RWPE2 (cell line): ENCODE measurements around the gene GPATCH2.

Source experiments
- ATAC-seq: fragments of 200-7000 bp; cut with Tn5 transposase; 3 replicates; pipeline ENCODE4 v1.9.1; 2021; ENCODE audit warnings: low read depth
- DNase-seq: peaks from one replicate; pipeline ENCODE4 v3.0.0-alpha.2; 2020; ENCODE audit warnings: low spot score
- H3K27ac ChIP-seq: fragments of 450-650 bp; 2 replicates; pipeline ENCODE4 v1.5.1; 2017; ENCODE audit warnings: mild to moderate bottlenecking; ENCODE audit not compliant: poor library complexity, severe bottlenecking
- H3K27me3 ChIP-seq: fragments of 250-450 bp; sonication (Bioruptor Pico); 2 replicates; pipeline ENCODE4 v1.5.1; 2021; ENCODE audit warnings: mild to moderate bottlenecking, moderate library complexity; ENCODE audit not compliant: insufficient read depth, poor library complexity, severe bottlenecking
- H3K36me3 ChIP-seq: fragments of 250-450 bp; sonication (Bioruptor Pico); 2 replicates; pipeline ENCODE4 v1.5.1; 2020; ENCODE audit warnings: low read depth, mild to moderate bottlenecking, moderate library complexity
- H3K4me1 ChIP-seq: fragments of 250-450 bp; sonication (Bioruptor Pico); 2 replicates; pipeline ENCODE4 v1.5.1; 2021; ENCODE audit warnings: mild to moderate bottlenecking, moderate library complexity; ENCODE audit not compliant: insufficient read depth, poor library complexity, severe bottlenecking
- H3K4me3 ChIP-seq: fragments of 250-450 bp; sonication (Bioruptor Pico); 2 replicates; pipeline ENCODE4 v1.5.1; 2021; ENCODE audit warnings: mild to moderate bottlenecking, moderate library complexity; ENCODE audit not compliant: severe bottlenecking
- H3K9me3 ChIP-seq: fragments of 250-450 bp; sonication (Bioruptor Pico); 2 replicates; pipeline ENCODE4 v1.5.1; 2021; ENCODE audit warnings: mild to moderate bottlenecking, moderate library complexity; ENCODE audit not compliant: severe bottlenecking
- CTCF ChIP-seq: fragments of 450-650 bp; IDR thresholded peaks from one replicate; pipeline ENCODE4 v1.5.1; 2017; ENCODE audit warnings: mild to moderate bottlenecking, moderate library complexity; ENCODE audit not compliant: poor library complexity, severe bottlenecking

Gene GPATCH2

GRCh38 chr1:217498209-217498608, 132.7 kb downstream of the GPATCH2 start:
- Histone ChIP-seq H3K9me3 (no peaks in the 10 kb centered on the region), H3K4me3 (no peak overlapping the region), H3K4me1 (peaks cover 4% of the 10 kb centered on the region), H3K36me3 (no peaks in the 10 kb centered on the region), H3K27me3 (no peaks in the 10 kb centered on the region), H3K27ac (no peak overlapping the region)
- ATAC-seq (no peak), DNase-seq (no peak)
- no peak for TF ChIP-seq CTCF

- no peak for ATAC-seq
- DNase-seq = no peak
- Histone ChIP-seq H3K4me1 (peaks cover 4% of the 10 kb centered on the region), H3K9me3 (no peaks in the 10 kb centered on the region), H3K27me3 (no peaks in the 10 kb centered on the region), H3K4me3 (no peak overlapping the region), H3K36me3 (no peaks in the 10 kb centered on the region), H3K27ac (no peak overlapping the region)
- TF ChIP-seq CTCF = no peak
Observed at GRCh38 chr1:217495249-217495648, 135.6 kb downstream of the GPATCH2 start.

GRCh38 chr1:217494767-217495166, 136.1 kb downstream of the GPATCH2 start:
- H3K27me3 ChIP-seq = no peaks in the 10 kb centered on the region
- DNase-seq = no peak
- H3K4me1 ChIP-seq = peaks cover 4% of the 10 kb centered on the region
- H3K9me3 ChIP-seq = no peaks in the 10 kb centered on the region
- H3K27ac ChIP-seq = no peak overlapping the region
- H3K4me3 ChIP-seq = no peak overlapping the region
- TF ChIP-seq CTCF = no peak
- ATAC-seq = no peak
- H3K36me3 ChIP-seq = no peaks in the 10 kb centered on the region

GRCh38 chr1:217493290-217493689, 137.6 kb downstream of the GPATCH2 start:
- no peak for TF ChIP-seq CTCF
- Histone ChIP-seq H3K9me3 (no peaks in the 10 kb centered on the region), H3K4me3 (no peak overlapping the region), H3K36me3 (no peaks in the 10 kb centered on the region), H3K27ac (no peak overlapping the region), H3K27me3 (no peaks in the 10 kb centered on the region), H3K4me1 (peaks cover 4% of the 10 kb centered on the region)
- no peak for DNase-seq
- no peak; the same call in 2 of the 3 replicates for ATAC-seq

GRCh38 chr1:217484871-217485270, 146.0 kb downstream of the GPATCH2 start:
- Histone ChIP-seq H3K4me1 (no peaks in the 10 kb centered on the region), H3K9me3 (no peaks in the 10 kb centered on the region), H3K27ac (no peak overlapping the region), H3K36me3 (no peaks in the 10 kb centered on the region), H3K4me3 (no peak overlapping the region), H3K27me3 (no peaks in the 10 kb centered on the region)
- ATAC-seq = no peak
- no peak for TF ChIP-seq CTCF
- DNase-seq = no peak
